IPS DF 4.7 (cell line): ENCODE data around the gene UBXN1.
"Not testable (repeated sequence)": the region's sequence is repeated elsewhere in the genome, so short reads cannot be mapped to it uniquely, and the experiment has no call there.

ENCODE experiments used
- DNase-seq: peaks from one replicate; pipeline ENCODE4 v3.0.0-alpha.2; 2013; ENCODE audit warnings: low spot score; ENCODE audit errors: extremely low read depth

The UBXN1 gene

GRCh38 chr11:62708392-62708791, 29.5 kb upstream of the UBXN1 start:
- no peak for DNase-seq

DNA sequence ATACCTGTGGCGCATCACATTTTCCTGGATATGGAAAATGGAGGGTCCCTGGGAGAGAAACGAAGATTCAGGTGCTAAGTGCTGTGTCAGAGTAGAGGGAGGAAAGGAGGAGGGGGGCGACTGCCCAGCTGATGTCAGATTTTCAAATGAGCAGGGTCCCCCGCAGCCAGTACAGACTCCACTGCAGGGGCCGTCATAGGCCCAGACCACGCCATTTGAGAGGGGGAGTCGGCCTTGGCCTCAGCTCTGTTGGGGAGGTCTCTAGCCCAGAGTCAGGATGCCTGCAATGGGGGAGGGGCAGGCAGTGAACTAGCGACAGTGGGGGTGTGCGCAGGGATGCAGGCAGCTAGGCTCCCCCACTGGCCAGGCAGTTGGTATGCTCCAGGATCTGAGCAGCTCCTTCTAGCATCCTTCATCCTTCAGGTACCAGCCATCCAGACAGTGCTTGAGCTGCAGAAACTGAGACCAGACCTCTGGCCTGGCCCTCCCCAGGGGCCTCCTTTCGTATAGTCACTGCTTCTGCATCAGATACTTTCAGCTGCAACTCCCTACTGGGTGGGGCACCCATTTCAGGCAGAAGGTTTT, 28.5 kb upstream of the UBXN1 start, which contains the start of the genes BSCL2 and GNG3:
Gene BSCL2, minus strand, starts transcription at position 148 of the 585 bp plus-strand sequence. CDS start 229 bp downstream, outside the sequence.
Gene GNG3, plus strand, starts transcription at position 400 of the 585 bp plus-strand sequence. CDS start 620 bp downstream, outside the sequence.
- no peak for DNase-seq

DNA sequence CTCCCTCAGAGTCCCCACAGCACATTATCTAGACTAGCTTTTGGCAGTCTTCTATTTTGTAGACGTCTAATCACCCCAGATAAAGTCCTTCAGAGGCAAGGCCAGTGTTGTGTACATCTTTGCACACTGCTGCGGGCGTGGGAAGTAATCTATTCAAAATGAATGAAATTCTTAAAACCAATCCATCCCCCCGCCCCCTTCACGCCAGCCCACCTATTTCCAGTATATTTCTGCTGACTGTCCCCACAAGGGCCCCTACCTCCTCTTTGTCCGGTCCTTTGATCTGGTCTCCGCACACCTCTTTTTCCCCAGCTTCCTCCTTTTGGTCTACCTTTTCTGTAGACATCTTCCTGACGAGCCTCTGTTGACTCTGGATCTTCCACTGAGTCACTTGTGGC, 28.0 kb upstream of the UBXN1 start:
- DNase-seq = no peak

DNA sequence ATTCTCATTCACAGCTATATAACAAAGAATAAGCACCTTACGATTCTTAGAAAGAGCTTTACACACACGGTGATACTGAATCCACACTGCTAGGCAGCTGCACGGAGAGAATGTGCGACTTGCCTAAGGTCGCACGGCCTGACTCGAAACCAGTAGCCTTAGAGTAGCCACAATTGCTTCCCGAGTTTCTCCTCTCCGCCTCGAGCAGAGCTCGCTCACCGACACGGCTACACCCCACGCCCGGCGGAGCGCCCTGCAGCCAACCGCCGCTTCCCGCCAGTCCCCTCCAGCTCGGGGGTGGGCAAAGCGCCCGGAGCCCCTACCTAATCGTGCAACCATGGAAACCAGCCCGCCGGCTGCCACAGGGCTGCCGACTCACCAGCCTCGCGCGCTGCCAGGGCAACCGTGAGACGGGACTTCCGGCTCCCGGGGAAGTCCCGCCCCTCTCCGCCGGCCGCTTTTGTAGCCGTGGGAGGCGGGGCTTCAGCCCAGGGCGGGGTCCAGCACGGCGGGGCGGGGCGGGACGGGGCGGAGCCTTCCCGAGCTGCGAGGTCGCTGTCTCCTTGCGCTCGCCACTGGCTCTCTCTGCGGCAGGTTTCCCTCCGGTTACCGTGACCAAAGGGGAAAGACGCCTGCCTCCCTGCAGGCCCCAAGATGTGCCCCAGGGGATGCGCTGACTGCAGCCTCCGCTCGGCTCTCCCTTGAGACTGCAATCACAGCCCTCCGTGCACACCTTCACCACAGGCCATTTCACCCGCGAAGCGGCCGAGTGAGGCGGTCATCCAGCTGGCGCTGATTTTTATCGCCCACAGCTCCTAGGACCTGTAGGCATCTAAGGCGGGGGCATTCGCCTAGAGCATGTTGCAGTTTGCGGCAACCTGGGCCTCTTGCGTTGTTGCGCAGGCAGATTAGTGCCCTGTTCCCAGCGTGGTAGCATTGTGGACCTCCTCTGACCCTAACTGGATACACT, 27.3 kb upstream of the UBXN1 start:
- no peak for DNase-seq

GRCh38 chr11:62705413-62705812, 26.5 kb upstream of the UBXN1 start:
- DNase-seq = no peak

DNA sequence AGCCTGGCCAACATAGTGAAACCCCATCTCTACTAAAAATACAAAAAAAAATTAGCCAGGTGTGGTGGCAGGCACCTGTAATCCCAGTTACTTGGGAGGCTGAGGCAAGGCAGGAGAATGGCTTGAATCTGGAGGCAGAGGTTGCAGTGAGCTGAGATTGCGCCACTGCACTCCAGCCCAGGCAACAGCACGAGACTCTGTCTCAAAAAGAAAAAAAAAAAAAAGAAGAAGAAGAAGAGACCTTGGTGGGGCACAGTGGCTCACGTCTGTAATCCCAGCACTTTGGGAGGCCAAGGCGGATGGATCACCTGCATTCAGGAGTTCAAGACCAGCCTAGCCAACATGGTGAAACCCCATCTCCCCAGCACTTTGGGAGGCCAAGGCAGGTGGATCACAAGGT, 25.0 kb upstream of the UBXN1 start:
- DNase-seq = not testable (repeated sequence)

- DNase-seq = no peak
These were observed 23.4 kb upstream of the UBXN1 start for GRCh38 chr11:62702246-62702645.

- DNase-seq = no peak
These were observed 15.7 kb upstream of the UBXN1 start for GRCh38 chr11:62694455-62695167.

- DNase-seq = not testable (repeated sequence)
These were observed 14.8 kb upstream of the UBXN1 start for GRCh38 chr11:62693624-62694023.

- no peak for DNase-seq
These were observed 10.7 kb upstream of the UBXN1 start, which contains the start of gene LRRN4CL for GRCh38 chr11:62689421-62690183. LRRN4CL (minus strand) TSS chr11:62689530; CDS start chr11:62688508, 1,022 bp downstream.

GRCh38 chr11:62688491-62688890, 9.6 kb upstream of the UBXN1 start:
- DNase-seq = no peak

- DNase-seq = no peak
These were observed 8.9 kb upstream of the UBXN1 start for GRCh38 chr11:62687508-62688396.

- DNase-seq = no peak
These were observed 3.6 kb upstream of the UBXN1 start for GRCh38 chr11:62682518-62682917.

- no peak for DNase-seq
These were observed 2.0 kb upstream of the UBXN1 start for GRCh38 chr11:62680825-62681240.

DNA sequence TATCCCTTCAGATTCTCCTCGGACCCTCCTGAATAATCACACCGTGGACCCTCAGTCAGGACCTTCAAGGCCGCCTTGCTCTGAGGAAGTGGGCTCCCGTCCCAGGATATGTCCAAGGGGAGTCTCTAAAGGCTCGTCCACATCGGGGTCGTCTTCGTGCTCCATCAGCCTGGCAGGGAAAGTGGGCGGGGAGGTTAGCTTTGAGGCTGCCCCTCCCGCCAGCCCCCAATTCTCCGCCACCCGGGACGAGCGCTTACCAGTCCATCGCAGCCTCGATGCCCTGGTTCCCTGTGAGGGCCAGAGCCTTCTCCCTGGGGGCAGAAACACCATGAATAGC, 472 bp downstream of the UBXN1 start:
- DNase-seq = no peak

DNA sequence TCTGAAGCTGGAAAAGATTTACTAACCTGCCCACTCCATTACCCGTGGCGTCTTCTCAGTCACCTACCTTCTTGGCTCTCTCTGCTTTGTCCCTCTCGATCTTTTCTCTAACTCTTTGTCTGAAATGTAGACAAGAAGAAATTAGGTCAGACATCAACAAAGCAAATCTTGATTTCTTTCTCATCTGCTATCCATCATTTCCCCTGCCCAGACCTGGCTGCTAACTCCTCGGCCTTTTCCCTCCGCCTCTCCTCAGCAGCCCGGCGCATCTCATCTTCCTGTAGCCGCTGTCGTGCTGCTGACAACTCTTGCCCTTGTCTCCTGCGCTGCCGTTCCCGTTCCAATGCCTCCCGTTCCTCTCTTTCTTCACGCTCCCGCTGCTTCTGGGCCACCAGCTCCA, 1.2 kb downstream of the UBXN1 start:
- no peak for DNase-seq

- DNase-seq = no peak
These were observed 1.7 kb downstream of the UBXN1 start for GRCh38 chr11:62677156-62677555.

- DNase-seq = no peak
These were observed 2.2 kb downstream of the UBXN1 start for GRCh38 chr11:62676698-62677097.

DNA sequence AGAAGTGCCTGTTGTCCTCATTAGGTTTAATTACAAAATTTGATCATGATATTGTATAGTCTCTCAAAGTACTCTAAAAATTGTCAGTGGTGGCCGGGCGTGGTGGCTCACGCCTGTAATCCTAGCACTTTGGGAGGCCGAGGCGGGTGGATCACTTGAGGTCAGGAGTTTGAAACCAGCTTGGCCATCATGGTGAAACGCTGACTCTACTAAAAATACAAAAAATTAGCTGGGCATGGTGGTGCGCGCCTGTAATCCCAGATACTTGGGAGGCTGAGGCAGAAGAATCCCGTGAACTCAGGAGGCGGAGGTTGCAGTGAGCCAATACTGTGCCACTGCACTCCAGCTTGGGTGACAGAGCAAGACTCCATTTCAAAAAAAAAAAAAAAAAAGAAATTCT, 3.5 kb downstream of the UBXN1 start:
- not testable (repeated sequence) for DNase-seq

DNA sequence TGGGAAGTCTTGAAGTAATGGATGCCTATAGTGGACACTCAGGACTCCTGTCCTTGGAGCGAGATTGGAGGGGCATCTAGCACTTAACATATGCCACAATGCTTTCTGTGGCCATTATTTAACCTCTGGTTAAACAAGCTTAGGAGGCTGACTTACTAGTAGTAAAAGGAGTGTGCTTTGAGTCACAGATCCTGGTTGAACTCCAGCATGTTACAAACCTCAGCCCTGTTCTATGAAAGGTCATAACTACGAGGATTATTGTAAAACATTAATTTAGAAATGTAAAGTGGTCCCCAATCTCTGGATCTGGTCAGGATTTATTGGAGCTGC, 5.7 kb downstream of the UBXN1 start:
- DNase-seq = no peak
